Mammary microvascular endothelial cell (primary cell): ENCODE results near the gene PSMD1. TPM values are rescaled to one million over a fixed set of nuclear protein-coding genes. Genes with fewer than 3 reads are reported as not detected.

ENCODE experiments used
- total RNA-seq: library from RNA; depleted of rRNA; stranded (reverse); fragments of >200 nt; gene quantifications from 2 replicates; pipeline ENCODE4 v1.2.3, GENCODE V29; 2015

Gene PSMD1
- 131 TPM in 2 replicates for total RNA-seq

GRCh38 chr2:231056453-231057416 lies at the start of gene PSMD1:
PSMD1 (plus strand) TSS chr2:231056867; CDS start chr2:231057026, 159 bp downstream.

GRCh38 chr2:231037202-231037730 lies 19.4 kb upstream of the PSMD1 start, which contains the start of gene C2orf72:
C2orf72 (plus strand) TSS chr2:231037523; CDS start chr2:231037566, 43 bp downstream.

GRCh38 chr2:231124838-231125568 lies 68.3 kb downstream of the PSMD1 start, which contains the start of gene HTR2B:
HTR2B (minus strand) TSS chr2:231125042; CDS start chr2:231123764, 1,278 bp downstream.

GRCh38 chr2:231198291-231199173 lies 141.9 kb downstream of the PSMD1 start, which contains the start of gene ARMC9:
ARMC9 (plus strand) TSS chr2:231198631; CDS start chr2:231206239, 7,608 bp downstream.

Other genes starting within 250 kb of the PSMD1 start
- gene ITM2C, start 191.9 kb upstream of the PSMD1 start, total RNA-seq: 1.9 and 3.2 TPM in 2 replicates
- not detected in 2 replicates for gene GPR55, start 131.6 kb upstream of the PSMD1 start, total RNA-seq
- gene SPATA3, start 60.7 kb upstream of the PSMD1 start, total RNA-seq: not detected in 2 replicates
- not detected in 2 replicates for gene C2orf72, start 19.3 kb upstream of the PSMD1 start, total RNA-seq
- 0.07 and 0.64 TPM in 2 replicates for gene HTR2B, start 68.2 kb downstream of the PSMD1 start, total RNA-seq
- gene ARMC9, start 141.8 kb downstream of the PSMD1 start, total RNA-seq: 8.6 and 11.3 TPM in 2 replicates